H1 (cell line): ENCODE results near the gene TMEM266. TPM values are rescaled to one million over a fixed set of nuclear protein-coding genes. Genes with fewer than 3 reads are reported as not detected.

Experiments
- CTCF ChIA-PET: fragments of 300-600 bp; sonication (Branson Sonifier 250); formaldehyde crosslinking; loops from one replicate; lab custom pipeline; 2021; ENCODE audit not compliant: partially characterized antibody; lab: Charles Lee
- POLR2A ChIA-PET: fragments of 300-600 bp; sonication (Branson Sonifier 250); formaldehyde crosslinking; loops from one replicate; lab custom pipeline; 2021; ENCODE audit warnings: inconsistent platforms; ENCODE audit not compliant: partially characterized antibody; lab: Charles Lee
- DNase-seq, 2 experiments: peaks; one replicate each; pipeline versions ENCODE4 v3.0.0 to v3.0.0-alpha.2; 2010 to 2022; ENCODE audit warnings: low spot score in 2 of 2, low read depth in 1 of 2, mixed read lengths in 1 of 2
- FAIRE-seq: peaks from 2 replicates; lab custom pipeline; 2011; peaks lifted over from hg19 to GRCh38; lab: Jason Lieb, UNC
- H2AFZ ChIP-seq: 2 replicates; pipeline ENCODE4 v1.8.1; 2012; ENCODE audit warnings: low read length, inconsistent platforms
- H2AK5ac ChIP-seq: 2 replicates; pipeline ENCODE4 v1.6.1; 2013; ENCODE audit warnings: low read depth, low read length
- H2BK120ac ChIP-seq: replicated peaks from 2 replicates; pipeline ENCODE3; 2013; ENCODE audit warnings: low read depth, low read length, inconsistent platforms
- H2BK12ac ChIP-seq: 2 replicates; pipeline ENCODE4 v1.6.1; 2013; ENCODE audit warnings: low read depth, low read length
- H2BK15ac ChIP-seq: 2 replicates; pipeline ENCODE4 v1.6.1; 2013; ENCODE audit warnings: low read length
- H2BK20ac ChIP-seq: 2 replicates; pipeline ENCODE4 v1.6.1; 2013; ENCODE audit warnings: low read length
- H2BK5ac ChIP-seq: 2 replicates; pipeline ENCODE4 v1.6.1; 2013; ENCODE audit warnings: low read depth, low read length
- H3K14ac ChIP-seq: 2 replicates; pipeline ENCODE4 v1.6.1; 2013; ENCODE audit warnings: inconsistent platforms; ENCODE audit not compliant: insufficient read length
- H3K18ac ChIP-seq: 2 replicates; pipeline ENCODE4 v1.6.1; 2013; ENCODE audit warnings: low read length; ENCODE audit errors: extremely low read depth
- H3K23ac ChIP-seq: 2 replicates; pipeline ENCODE4 v1.6.1; 2013; ENCODE audit warnings: inconsistent platforms; ENCODE audit not compliant: insufficient read length
- H3K23me2 ChIP-seq: 2 replicates; pipeline ENCODE4 v1.6.1; 2013; ENCODE audit warnings: low read depth, low read length
- H3K27ac ChIP-seq: 2 replicates; pipeline ENCODE4 v1.6.1; 2011; ENCODE audit warnings: low read depth, low read length, inconsistent platforms
- H3K27me3 ChIP-seq, 4 experiments: replicated peaks in 1 of 4; 1 replicate in 1 of 4; 2 replicates in 3 of 4; pipeline versions ENCODE4 v1.6.1 to v1.8.1; 2011 to 2013; ENCODE audit warnings: low read length in 3 of 4, mild to moderate bottlenecking in 3 of 4, inconsistent platforms in 2 of 4, mixed read lengths in 2 of 4, moderate library complexity in 1 of 4; ENCODE audit not compliant: control insufficient read depth in 3 of 4, insufficient read depth in 3 of 4; ENCODE audit errors: extremely low read depth in 1 of 4
- H3K36me3 ChIP-seq, 4 experiments: 2 replicates each; pipeline versions ENCODE4 v1.6.1 to v1.8.1; 2011 to 2013; ENCODE audit warnings: mild to moderate bottlenecking in 4 of 4, low read length in 3 of 4, moderate library complexity in 2 of 4, control low read depth in 1 of 4, inconsistent platforms in 1 of 4; ENCODE audit not compliant: insufficient read depth in 4 of 4, control insufficient read depth in 2 of 4
- H3K4ac ChIP-seq: replicated peaks from 2 replicates; pipeline ENCODE3; 2013; ENCODE audit warnings: low read length, low read depth, mixed read lengths, inconsistent platforms; ENCODE audit not compliant: insufficient read length
- H3K4me1 ChIP-seq, 4 experiments: replicated peaks in 1 of 4; 1 replicate in 1 of 4; 2 replicates in 3 of 4; pipeline versions ENCODE4 v1.6.1 to v1.8.1; 2011 to 2013; ENCODE audit warnings: low read length in 3 of 4, inconsistent platforms in 2 of 4, mixed read lengths in 1 of 4; ENCODE audit not compliant: insufficient read depth in 4 of 4, control insufficient read depth in 3 of 4
- H3K4me2 ChIP-seq, 2 experiments: 2 replicates each; pipeline versions ENCODE4 v1.6.1 to v1.8.1; 2011 to 2013; ENCODE audit warnings: low read depth in 2 of 2, low read length in 2 of 2, control low read depth in 1 of 2, inconsistent platforms in 1 of 2, mild to moderate bottlenecking in 1 of 2; ENCODE audit not compliant: insufficient read depth in 1 of 2
- H3K4me3 ChIP-seq, 4 experiments: fragments of 200-600, 300-600 bp in 1 of 4; sonication (generic), shearing (Covaris generic), sonication (Bioruptor Twin) in 1 of 4; 2 replicates each; pipeline versions ENCODE4 v1.5.1 to v1.8.1; 2011 to 2016; ENCODE audit warnings: low read length in 4 of 4, low read depth in 3 of 4, control low read depth in 2 of 4, inconsistent platforms in 2 of 4, mild to moderate bottlenecking in 2 of 4, mixed read lengths in 1 of 4, moderate library complexity in 1 of 4; ENCODE audit not compliant: insufficient read depth in 2 of 4; ENCODE audit errors: extremely low read depth in 1 of 4
- H3K56ac ChIP-seq: replicated peaks from 2 replicates; pipeline ENCODE3; 2013; ENCODE audit warnings: low read depth, mild to moderate bottlenecking, mixed read lengths, low read length, inconsistent platforms; ENCODE audit not compliant: insufficient read length
- H3K79me1 ChIP-seq: 2 replicates; pipeline ENCODE4 v1.6.1; 2013; ENCODE audit warnings: low read depth, low read length, control low read depth
- H3K79me2 ChIP-seq, 2 experiments: 2 replicates each; pipeline versions ENCODE4 v1.6.1 to v1.8.1; 2012 to 2013; ENCODE audit warnings: low read length in 2 of 2, mild to moderate bottlenecking in 2 of 2, inconsistent platforms in 1 of 2; ENCODE audit not compliant: insufficient read depth in 2 of 2, control insufficient read depth in 1 of 2
- H3K9ac ChIP-seq, 4 experiments: replicated peaks in 1 of 4; 1 replicate in 1 of 4; 2 replicates in 3 of 4; pipeline versions ENCODE4 v1.6.1 to v1.8.1; 2011 to 2013; ENCODE audit warnings: low read depth in 3 of 4, low read length in 3 of 4, control low read depth in 2 of 4, mild to moderate bottlenecking in 2 of 4, moderate library complexity in 2 of 4, inconsistent platforms in 1 of 4; ENCODE audit errors: extremely low read depth in 1 of 4
- H3K9me3 ChIP-seq, 2 experiments: 2 replicates each; pipeline versions ENCODE4 v1.6.1 to v1.8.1; 2012 to 2013; ENCODE audit warnings: mild to moderate bottlenecking in 2 of 2, moderate library complexity in 2 of 2, control low read depth in 1 of 2, inconsistent platforms in 1 of 2, low read depth in 1 of 2, low read length in 1 of 2, mixed read lengths in 1 of 2; ENCODE audit not compliant: insufficient read depth in 2 of 2
- H4K20me1 ChIP-seq, 2 experiments: replicated peaks in 1 of 2; 2 replicates each; pipeline versions ENCODE3 to v1.8.1; 2011 to 2013; ENCODE audit warnings: inconsistent platforms in 2 of 2, low read length in 2 of 2, mild to moderate bottlenecking in 1 of 2; ENCODE audit not compliant: insufficient read depth in 2 of 2, control insufficient read depth in 1 of 2
- H4K5ac ChIP-seq: 2 replicates; pipeline ENCODE4 v1.6.1; 2013; ENCODE audit warnings: low read length, low read depth, mixed read lengths, inconsistent platforms; ENCODE audit not compliant: insufficient read length
- H4K8ac ChIP-seq: 2 replicates; pipeline ENCODE4 v1.8.0; 2013; ENCODE audit warnings: mild to moderate bottlenecking, moderate library complexity, low read length, inconsistent platforms; ENCODE audit not compliant: insufficient read depth; ENCODE audit errors: extremely low read depth
- H4K91ac ChIP-seq: replicated peaks from 2 replicates; pipeline ENCODE3; 2013; ENCODE audit warnings: low read length, mixed read lengths, inconsistent platforms; ENCODE audit not compliant: insufficient read length
- CHD1 ChIP-seq: IDR thresholded peaks from 2 replicates; pipeline ENCODE4 v1.6.1; 2012; ENCODE audit warnings: low read depth, low read length, improper control_type of control experiment
- JUN ChIP-seq: IDR thresholded peaks from 2 replicates; pipeline ENCODE4 v1.6.1; 2011; ENCODE audit warnings: low read depth, mild to moderate bottlenecking, improper control_type of control experiment, low read length
- KDM1A ChIP-seq: fragments of 200-600, 300-600 bp; sonication (generic); IDR thresholded peaks from 2 replicates; pipeline ENCODE4 v1.7.1; 2016; ENCODE audit warnings: mild to moderate bottlenecking, low read length, borderline replicate concordance
- KDM4A ChIP-seq: IDR thresholded peaks from one replicate; pipeline ENCODE4 v1.7.1; 2012; ENCODE audit warnings: low read depth, mild to moderate bottlenecking, moderate library complexity, low read length, inconsistent platforms; ENCODE audit not compliant: severe bottlenecking
- KDM5A ChIP-seq: fragments of 200-600 bp; IDR thresholded peaks from 2 replicates; pipeline ENCODE4 v1.7.1; 2012; ENCODE audit warnings: mild to moderate bottlenecking, low read length, inconsistent platforms, mixed read lengths
- RNF2 ChIP-seq: fragments of 200-900, 300-1000 bp; sonication (generic); IDR thresholded peaks from 2 replicates; pipeline ENCODE4 v1.7.1; 2016; ENCODE audit warnings: borderline replicate concordance, low read depth, mild to moderate bottlenecking, antibody characterized with exemption, low read length; ENCODE audit not compliant: poor library complexity, severe bottlenecking; ENCODE audit errors: missing control alignments
- SP2 ChIP-seq: IDR thresholded peaks from 2 replicates; pipeline ENCODE4 v1.6.1; 2012; ENCODE audit warnings: mild to moderate bottlenecking, low read length, inconsistent platforms
- SUZ12 ChIP-seq: fragments of 200-600 bp; sonication (generic); IDR thresholded peaks from 2 replicates; pipeline ENCODE4 v1.6.1; 2012; ENCODE audit warnings: mild to moderate bottlenecking, inconsistent platforms, low read length, moderate library complexity, mixed read lengths
- TAF7 ChIP-seq: optimal IDR thresholded peaks from 2 replicates; pipeline ENCODE3; 2011; ENCODE audit warnings: low read depth, mild to moderate bottlenecking, inconsistent platforms, low read length, moderate library complexity, borderline replicate concordance
- TEAD4 ChIP-seq: IDR thresholded peaks from 2 replicates; pipeline ENCODE4 v1.6.1; 2012; ENCODE audit warnings: low read depth, low read length, inconsistent platforms, mixed read lengths
- WGBS, 2 experiments: shearing (Covaris generic) in 1 of 2; methylation state at CpG; one replicate each; pipeline versions ENCODE4 v1.1.6 to v1.1.7; 2013 to 2015; ENCODE audit warnings: low lambda C conversion rate in 2 of 2, mixed read lengths in 2 of 2, inconsistent platforms in 1 of 2, low coverage in 1 of 2, missing lambda C conversion rate in 1 of 2; ENCODE audit not compliant: insufficient replicate concordance in 2 of 2, insufficient coverage in 1 of 2, insufficient read length in 1 of 2; ENCODE audit errors: extremely low coverage in 1 of 2, missing lambda C conversion rate in 1 of 2; 5-methylcytosine and 5-hydroxymethylcytosine counted together
- polyA plus RNA-seq, 7 experiments: library from polyadenylated mRNA; depleted of rRNA in 3 of 7; stranded (reverse) in 5 of 7; unstranded in 2 of 7; fragments of >200 nt in 5 of 7; fragments of 200-250 nt in 2 of 7; gene quantifications; 1 replicate in 5 of 7; 2 replicates in 1 of 7; 4 replicates in 1 of 7; pipeline versions ENCODE4 v1.2.1 to v1.2.3, GENCODE V29; 2011 to 2013; ENCODE audit warnings: missing spikeins in 2 of 7, mixed read lengths in 2 of 7
- total RNA-seq: library from RNA; stranded (reverse); fragmentation: NEBNext Ultra II Directional; extraction: Animal tissue kit (Norgen Biotek cat#: 25700); gene quantifications from 2 replicates; pipeline ENCODE4 v1.2.1, GENCODE V29; 2021

The TMEM266 gene
- total and polyA plus RNA-seq, 2 of the 8 experiments (the other 6 are each of a cell fraction or from before 2014, with no cell fraction given): 2.6 TPM

DNA sequence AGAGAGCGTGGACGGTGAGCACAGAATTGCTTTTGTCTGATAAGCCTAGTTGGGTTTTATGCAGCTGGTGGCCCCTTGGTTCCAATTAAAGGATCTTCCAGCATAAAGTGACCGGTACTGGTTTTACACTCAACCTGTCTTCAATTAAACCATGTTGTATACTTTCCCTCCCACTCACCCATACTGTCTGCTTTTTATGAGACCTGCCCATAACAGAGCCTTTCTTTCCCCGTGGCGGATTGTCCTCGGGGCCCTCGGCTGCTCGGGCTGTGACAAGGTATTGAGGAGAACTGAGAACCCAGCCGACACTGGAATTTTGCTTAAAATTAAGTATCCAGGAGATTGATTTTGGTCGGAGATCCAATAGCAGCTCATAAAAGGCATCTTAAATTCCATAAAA lies 98.4 kb downstream of the TMEM266 start:
- 86% methylated on average over 10 of the region's 10 CpGs; no CpG with 5 or more reads in 1 of the 2 experiments for WGBS, 2 experiments
- H4K8ac ChIP-seq: no peak overlapping the region
- POLR2A ChIA-PET: no interaction called here

More for the DNA sequence above, 98.4 kb downstream of the TMEM266 start:
- H3K9me3 ChIP-seq: no peaks in the 10 kb centered on the region
- CTCF ChIA-PET: interaction anchor here (0.9 to 4.3 kb wide), 6 partner anchors 10 to 230 kb away, joined by 3 to 25 read pairs (median 5); no protein-coding TSS in a partner anchor
- no peak overlapping the region for H2BK15ac ChIP-seq
- no peak overlapping the region for H2BK20ac ChIP-seq
- H3K4me3 ChIP-seq: no peak overlapping the region
- no peak overlapping the region for H4K91ac ChIP-seq
- H3K9ac ChIP-seq: no peak overlapping the region
- H3K27me3 ChIP-seq: no peaks in the 10 kb centered on the region; a peak in 1 of 7 replicates
- no peak overlapping the region for H3K27ac ChIP-seq
- no peak for DNase-seq
- H3K56ac ChIP-seq: no peak overlapping the region
- H3K18ac ChIP-seq: no peak overlapping the region
- no peak for TF ChIP-seq SUZ12
- TF ChIP-seq KDM5A: no peak
- TF ChIP-seq CHD1: no peak
- TF ChIP-seq RNF2: no peak
- TF ChIP-seq KDM4A: no peak
- TF ChIP-seq KDM1A: no peak
- no peak for TF ChIP-seq SP2
- no peak for TF ChIP-seq TEAD4
- TF ChIP-seq JUN: no peak
- no peak for TF ChIP-seq TAF7
- TF ChIP-seq, all 59 proteins: peak for 0
- Histone ChIP-seq H3K23me2 (no peaks in the 10 kb centered on the region), H3K4me1 (peaks cover 0 to 6% (median 1%) of the 10 kb centered on the region in 4 experiments; a peak in 4 of 7 replicates), H2AFZ (no peak overlapping the region), H3K23ac (no peak overlapping the region), H3K79me1 (no peaks in the 10 kb centered on the region), H3K36me3 (no peaks in the 10 kb centered on the region), H3K79me2 (no peaks in the 10 kb centered on the region), H3K4me2 (no peak overlapping the region), H4K20me1 (no peaks in the 10 kb centered on the region), H4K5ac (no peak overlapping the region), H2BK12ac (no peak overlapping the region), H2AK5ac (no peak overlapping the region), H3K14ac (no peak overlapping the region), H3K4ac (no peak overlapping the region), H2BK5ac (no peak overlapping the region), H2BK120ac (no peak overlapping the region)
- FAIRE-seq: no peak
